ENCODE results near the gene MXD1.

- no peak for TF ChIP-seq CTCF (IDR thresholded peaks at IDR 0.05)
- no peak for TF ChIP-seq POLR2AphosphoS5 (IDR thresholded peaks at IDR 0.05; ENCODE audit: low read depth, low read length)
- no peak for TF ChIP-seq REST (IDR thresholded peaks at IDR 0.05; ENCODE audit: insufficient read depth in 1 of 2, low read depth in 2 of 2, low read length in 1 of 2)
- TF ChIP-seq TCF7L2 (IDR thresholded peaks at IDR 0.05; ENCODE audit: low read depth, low read length): no peak
These were observed 41.6 kb downstream of the MXD1 start for GRCh38 chr2:69956475-69956979.
